Body of pancreas (tissue), 4 donors: ENCODE measurements around the gene PWWP2B.

Experiments
- CTCF ChIP-seq, 7 experiments: fragments of 450-650 bp in 4 of 7; fragments of 200-600 bp in 3 of 7; sonication (generic) in 3 of 7; IDR thresholded peaks; one replicate each; pipeline ENCODE4 v1.5.1; 2016 to 2019; ENCODE audit warnings: antibody characterized with exemption in 7 of 7
- POLR2A ChIP-seq, 3 donors: fragments of 450-650 bp; IDR thresholded peaks; one replicate each; pipeline ENCODE4 v1.6.1; 2016; ENCODE audit warnings: antibody characterized with exemption in 3 of 3, mild to moderate bottlenecking in 2 of 3

GRCh38 chr10:132401401-132402118 lies 4.6 kb downstream of the PWWP2B start:
- TF ChIP-seq POLR2A (IDR thresholded peaks at IDR 0.05) (no peak), CTCF (IDR thresholded peaks at IDR 0.05) (no peak)
